ENCODE data around the gene TAF10.
A peak's percentile ranks its signal among the peaks of the same experiment; 100 is the strongest.

TAF10 gene

GRCh38 chr11:6623391-6624363, 11.7 kb upstream of the TAF10 start:
- no peak for DNase-seq (ENCODE audit: low read depth)

GRCh38 chr11:6622261-6623171, 10.5 kb upstream of the TAF10 start:
- no peak for DNase-seq (ENCODE audit: low read depth)

GRCh38 chr11:6621711-6622211, 9.7 kb upstream of the TAF10 start:
- no peak for DNase-seq (ENCODE audit: low read depth)

- DNase-seq (ENCODE audit: low read depth): no peak
Measured at GRCh38 chr11:6620636-6621035, 8.6 kb upstream of the TAF10 start.

GRCh38 chr11:6619004-6619745, 7.2 kb upstream of the TAF10 start, which contains the start of gene TPP1:
Gene TPP1 (minus strand): TSS chr11:6619422. CDS start chr11:6619400, 22 bp downstream.
- peak; percentile 85 for DNase-seq (ENCODE audit: low read depth)

- DNase-seq (ENCODE audit: low read depth): no peak
Measured at GRCh38 chr11:6618117-6619003, 6.3 kb upstream of the TAF10 start.

GRCh38 chr11:6617315-6617781, 5.3 kb upstream of the TAF10 start:
- no peak for DNase-seq (ENCODE audit: low read depth)

- DNase-seq (ENCODE audit: low read depth): no peak
Measured at GRCh38 chr11:6616596-6617250, 4.7 kb upstream of the TAF10 start.

GRCh38 chr11:6615882-6616585, 4.0 kb upstream of the TAF10 start:
- no peak for DNase-seq (ENCODE audit: low read depth)

GRCh38 chr11:6615046-6615445, 3.0 kb upstream of the TAF10 start:
- no peak for DNase-seq (ENCODE audit: low read depth)

- no peak for DNase-seq (ENCODE audit: low read depth)
Measured at GRCh38 chr11:6614446-6614845, 2.4 kb upstream of the TAF10 start.

GRCh38 chr11:6613496-6613895, 1.5 kb upstream of the TAF10 start:
- DNase-seq (ENCODE audit: low read depth): no peak

- DNase-seq (ENCODE audit: low read depth): no peak
Measured at GRCh38 chr11:6611963-6612212, 128 bp downstream of the TAF10 start.

GRCh38 chr11:6611092-6611962, 689 bp downstream of the TAF10 start:
- DNase-seq (ENCODE audit: low read depth): no peak

- no peak for DNase-seq (ENCODE audit: low read depth)
Measured at GRCh38 chr11:6610591-6610990, 1.4 kb downstream of the TAF10 start.

GRCh38 chr11:6609502-6610015, 2.5 kb downstream of the TAF10 start:
- no peak for DNase-seq (ENCODE audit: low read depth)

GRCh38 chr11:6608726-6609501, 3.1 kb downstream of the TAF10 start:
- no peak for DNase-seq (ENCODE audit: low read depth)

GRCh38 chr11:6608011-6608410, 4.0 kb downstream of the TAF10 start:
- DNase-seq (ENCODE audit: low read depth): no peak
